ENCODE measurements around the gene PRKCB.

DNA sequence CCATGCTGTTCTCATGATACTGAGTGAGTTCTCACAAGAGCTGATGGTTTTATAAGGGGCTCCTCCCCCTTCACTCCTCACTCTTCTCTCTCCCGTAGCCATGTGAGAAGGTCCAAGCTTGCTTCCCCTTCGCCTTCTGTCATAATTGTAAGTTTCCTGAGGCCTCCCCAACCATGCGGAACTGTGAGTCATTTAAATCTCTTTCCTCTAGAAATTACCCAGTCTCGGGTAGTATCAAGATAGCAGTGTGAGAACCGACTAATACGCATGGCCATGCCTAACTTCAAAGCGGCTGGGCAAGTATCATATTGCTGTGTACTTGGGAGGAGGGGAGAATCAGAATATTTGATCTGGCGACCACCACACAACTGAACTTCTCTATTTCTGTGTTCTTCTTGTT is 88.3 kb downstream of the PRKCB start:
- TF ChIP-seq EZH2phosphoT487 (IDR thresholded peaks at IDR 0.05; ENCODE audit: low read depth) = no peak
- TF ChIP-seq, protein P1, sequence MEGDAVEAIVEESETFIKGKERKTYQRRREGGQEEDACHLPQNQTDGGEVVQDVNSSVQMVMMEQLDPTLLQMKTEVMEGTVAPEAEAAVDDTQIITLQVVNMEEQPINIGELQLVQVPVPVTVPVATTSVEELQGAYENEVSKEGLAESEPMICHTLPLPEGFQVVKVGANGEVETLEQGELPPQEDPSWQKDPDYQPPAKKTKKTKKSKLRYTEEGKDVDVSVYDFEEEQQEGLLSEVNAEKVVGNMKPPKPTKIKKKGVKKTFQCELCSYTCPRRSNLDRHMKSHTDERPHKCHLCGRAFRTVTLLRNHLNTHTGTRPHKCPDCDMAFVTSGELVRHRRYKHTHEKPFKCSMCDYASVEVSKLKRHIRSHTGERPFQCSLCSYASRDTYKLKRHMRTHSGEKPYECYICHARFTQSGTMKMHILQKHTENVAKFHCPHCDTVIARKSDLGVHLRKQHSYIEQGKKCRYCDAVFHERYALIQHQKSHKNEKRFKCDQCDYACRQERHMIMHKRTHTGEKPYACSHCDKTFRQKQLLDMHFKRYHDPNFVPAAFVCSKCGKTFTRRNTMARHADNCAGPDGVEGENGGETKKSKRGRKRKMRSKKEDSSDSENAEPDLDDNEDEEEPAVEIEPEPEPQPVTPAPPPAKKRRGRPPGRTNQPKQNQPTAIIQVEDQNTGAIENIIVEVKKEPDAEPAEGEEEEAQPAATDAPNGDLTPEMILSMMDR (IDR thresholded peaks at IDR 0.05; ENCODE audit: low read depth, low read length) = no peak

All from OCI-LY3 (cell line).